OCI-LY3 (cell line): Measurements from ENCODE around the gene ACTR10.

ENCODE experiments used
- CTCF ChIP-seq: fragments of 200-600, 300-600 bp; sonication (generic); IDR thresholded peaks from 2 replicates; pipeline ENCODE4 v1.5.1; 2014; ENCODE audit warnings: antibody characterized with exemption, low read length, low read depth
- EZH2phosphoT487 ChIP-seq: fragments of 200-600 bp; shearing (Covaris generic); IDR thresholded peaks from 2 replicates; pipeline ENCODE4 v1.6.1; 2018; ENCODE audit warnings: antibody characterized with exemption, mixed run types, low read depth

- TF ChIP-seq CTCF (no peak), EZH2phosphoT487 (no peak)
Measured at GRCh38 chr14:58278177-58278576, 78.2 kb downstream of the ACTR10 start.
